PC-3 (cell line): ENCODE data around the gene KLF8. TPM values are rescaled to one million over a fixed set of nuclear protein-coding genes. Genes with fewer than 3 reads are reported as not detected.

ENCODE experiments used
- ATAC-seq: fragments of 200-7000 bp; cut with Tn5 transposase; 2 replicates; pipeline ENCODE4 v1.9.1; 2020; ENCODE audit warnings: mild to moderate bottlenecking, moderate library complexity
- BruUV-seq: library from RNA; stranded (reverse); fragments of 400-500 nt; replicated peaks from 2 replicates; lab custom pipeline; 2021; lab: Mats Ljungman, UMichigan
- CTCF ChIA-PET: fragments of 300-600 bp; sonication (Branson Sonifier 250); formaldehyde crosslinking; loops from one replicate; lab custom pipeline; 2022; ENCODE audit warnings: antibody characterized with exemption; lab: Charles Lee
- POLR2A ChIA-PET: fragments of 300-600 bp; sonication (Branson Sonifier 250); formaldehyde crosslinking; loops from one replicate; lab custom pipeline; 2022; ENCODE audit warnings: antibody characterized with exemption; ENCODE audit not compliant: unreplicated experiment; lab: Charles Lee
- DNase-seq: peaks from one replicate; pipeline ENCODE4 v3.0.0-alpha.2; 2015
- H2AFZ ChIP-seq: fragments of 300-600 bp; sonication (generic); 2 replicates; pipeline ENCODE4 v1.6.0; 2016; ENCODE audit warnings: antibody characterized with exemption, low read length
- H3F3A ChIP-seq: fragments of 300-600 bp; sonication (generic); one replicate; pipeline ENCODE4 v1.6.0; 2017; ENCODE audit warnings: antibody characterized with exemption, low read length, control low read depth, mild to moderate bottlenecking; ENCODE audit not compliant: unreplicated experiment
- H3K27ac ChIP-seq: fragments of 300-600 bp; sonication (generic); 2 replicates; pipeline ENCODE4 v1.5.1; 2016; ENCODE audit warnings: mild to moderate bottlenecking, low read length
- H3K27me3 ChIP-seq: fragments of 300-600 bp; sonication (generic); 2 replicates; pipeline ENCODE4 v1.6.1; 2016; ENCODE audit warnings: low read length, mixed read lengths
- H3K36me3 ChIP-seq: fragments of 300-600 bp; sonication (generic); 2 replicates; pipeline ENCODE4 v1.6.1; 2016; ENCODE audit warnings: low read depth, mixed run types, low read length, mixed read lengths
- H3K4me1 ChIP-seq: fragments of 300-600 bp; sonication (generic); 2 replicates; pipeline ENCODE4 v1.5.1; 2016; ENCODE audit warnings: low read length; ENCODE audit not compliant: insufficient read depth
- H3K4me2 ChIP-seq: fragments of 300-600 bp; sonication (generic); 2 replicates; pipeline ENCODE4 v1.6.0; 2016; ENCODE audit warnings: low read length
- H3K4me3 ChIP-seq: fragments of 300-600 bp; sonication (generic); 2 replicates; pipeline ENCODE4 v1.5.1; 2016; ENCODE audit warnings: mild to moderate bottlenecking, low read length, mixed read lengths
- H3K79me2 ChIP-seq: fragments of 300-600 bp; sonication (generic); 2 replicates; pipeline ENCODE4 v1.6.1; 2017; ENCODE audit warnings: low read length, mixed read lengths
- H3K9ac ChIP-seq: fragments of 300-600 bp; sonication (generic); 2 replicates; pipeline ENCODE4 v1.6.0; 2016; ENCODE audit warnings: mild to moderate bottlenecking, low read length
- H3K9me2 ChIP-seq: fragments of 300-600 bp; sonication (generic); replicated peaks from 2 replicates; pipeline ENCODE4 v1.6.1; 2016; ENCODE audit warnings: mixed run types, low read length, mixed read lengths
- H3K9me3 ChIP-seq: fragments of 300-600 bp; sonication (generic); 2 replicates; pipeline ENCODE4 v1.6.1; 2016; ENCODE audit warnings: low read length, mixed read lengths
- H4K20me1 ChIP-seq: fragments of 300-600 bp; sonication (generic); 2 replicates; pipeline ENCODE4 v1.6.1; 2016; ENCODE audit warnings: low read length, mixed read lengths
- EZH2 ChIP-seq: fragments of 300-600 bp; sonication (generic); IDR thresholded peaks from one replicate; pipeline ENCODE4 v1.6.1; 2017; ENCODE audit warnings: antibody characterized with exemption, mild to moderate bottlenecking, low read length; ENCODE audit not compliant: unreplicated experiment
- EZH2phosphoT487 ChIP-seq: fragments of 300-600 bp; sonication (generic); IDR thresholded peaks from 2 replicates; pipeline ENCODE4 v1.6.1; 2018; ENCODE audit warnings: mild to moderate bottlenecking, antibody characterized with exemption, low read length, borderline replicate concordance
- intact Hi-C: fragments of 100-400 bp; cut with micrococcal nuclease; formaldehyde crosslinking; loops from 2 replicates; pipeline ENCODE4 v1.9.0; 2023
- total RNA-seq: library from RNA; depleted of rRNA; stranded (reverse); fragments of >200 nt; gene quantifications from 2 replicates; pipeline ENCODE4 v1.2.3, GENCODE V29; 2014
- TF ChIP-seq, protein P1 (sequence below): fragments of 300-600 bp; sonication (generic); conservative IDR thresholded peaks from 2 replicates; pipeline ENCODE4 v1.5.1; 2017; ENCODE audit warnings: antibody characterized with exemption, low read depth, mild to moderate bottlenecking, low read length

Gene KLF8
- total RNA-seq, 1 experiment from 2014 or later: 0.04 TPM

DNA sequence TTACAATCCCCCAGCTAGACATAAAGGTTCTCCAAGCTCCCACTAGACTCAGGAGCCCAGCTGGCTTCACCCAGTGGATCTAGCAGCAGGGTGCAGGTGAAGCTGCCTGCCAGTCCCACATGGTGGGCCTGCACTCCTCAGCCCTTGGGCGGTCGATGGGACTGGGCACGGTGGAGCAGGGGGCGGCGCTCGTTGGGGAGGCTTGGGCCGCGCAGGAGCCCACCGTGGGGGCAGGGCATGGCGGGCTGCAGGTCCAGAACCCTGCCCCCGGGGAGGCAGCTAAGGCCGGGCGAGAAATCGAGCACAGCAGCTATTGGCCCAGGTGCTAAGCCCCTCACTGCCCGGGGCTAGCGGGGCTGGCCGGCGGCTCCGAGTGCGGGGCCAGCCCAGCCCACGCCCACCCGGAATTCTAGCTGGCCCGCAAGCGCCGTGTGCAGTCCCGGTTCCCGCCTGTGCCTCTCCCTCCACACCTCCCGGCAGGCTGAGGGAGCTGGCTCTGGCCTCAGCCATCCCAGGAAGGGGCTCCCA is 9.6 kb upstream of the KLF8 start:
- H3K9me3 ChIP-seq: no peaks in the 10 kb centered on the region
- no peak overlapping the region for H3K4me3 ChIP-seq
- TF ChIP-seq, protein P1, sequence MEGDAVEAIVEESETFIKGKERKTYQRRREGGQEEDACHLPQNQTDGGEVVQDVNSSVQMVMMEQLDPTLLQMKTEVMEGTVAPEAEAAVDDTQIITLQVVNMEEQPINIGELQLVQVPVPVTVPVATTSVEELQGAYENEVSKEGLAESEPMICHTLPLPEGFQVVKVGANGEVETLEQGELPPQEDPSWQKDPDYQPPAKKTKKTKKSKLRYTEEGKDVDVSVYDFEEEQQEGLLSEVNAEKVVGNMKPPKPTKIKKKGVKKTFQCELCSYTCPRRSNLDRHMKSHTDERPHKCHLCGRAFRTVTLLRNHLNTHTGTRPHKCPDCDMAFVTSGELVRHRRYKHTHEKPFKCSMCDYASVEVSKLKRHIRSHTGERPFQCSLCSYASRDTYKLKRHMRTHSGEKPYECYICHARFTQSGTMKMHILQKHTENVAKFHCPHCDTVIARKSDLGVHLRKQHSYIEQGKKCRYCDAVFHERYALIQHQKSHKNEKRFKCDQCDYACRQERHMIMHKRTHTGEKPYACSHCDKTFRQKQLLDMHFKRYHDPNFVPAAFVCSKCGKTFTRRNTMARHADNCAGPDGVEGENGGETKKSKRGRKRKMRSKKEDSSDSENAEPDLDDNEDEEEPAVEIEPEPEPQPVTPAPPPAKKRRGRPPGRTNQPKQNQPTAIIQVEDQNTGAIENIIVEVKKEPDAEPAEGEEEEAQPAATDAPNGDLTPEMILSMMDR: no peak
- TF ChIP-seq EZH2: no peak
- TF ChIP-seq EZH2phosphoT487: no peak
- H2AFZ ChIP-seq: no peak overlapping the region
- no peaks in the 10 kb centered on the region for H3K4me1 ChIP-seq
- no peaks in the 10 kb centered on the region for H3K27me3 ChIP-seq
- POLR2A ChIA-PET: no interaction called here
- DNase-seq (no peak), ATAC-seq (no peak)
- H3K27ac ChIP-seq: no peak overlapping the region
- H3K4me2 ChIP-seq: no peak overlapping the region
- CTCF ChIA-PET: no interaction called here
- intact Hi-C loops: no loop called here
- no peaks in the 10 kb centered on the region for H3K36me3 ChIP-seq
- H3K79me2 ChIP-seq: no peaks in the 10 kb centered on the region
- H3K9me2 ChIP-seq: no peaks in the 10 kb centered on the region
- H4K20me1 ChIP-seq: no peaks in the 10 kb centered on the region
- BruUV-seq: no TSS peak
- H3F3A ChIP-seq: no peaks in the 10 kb centered on the region
- no peak overlapping the region for H3K9ac ChIP-seq

DNA sequence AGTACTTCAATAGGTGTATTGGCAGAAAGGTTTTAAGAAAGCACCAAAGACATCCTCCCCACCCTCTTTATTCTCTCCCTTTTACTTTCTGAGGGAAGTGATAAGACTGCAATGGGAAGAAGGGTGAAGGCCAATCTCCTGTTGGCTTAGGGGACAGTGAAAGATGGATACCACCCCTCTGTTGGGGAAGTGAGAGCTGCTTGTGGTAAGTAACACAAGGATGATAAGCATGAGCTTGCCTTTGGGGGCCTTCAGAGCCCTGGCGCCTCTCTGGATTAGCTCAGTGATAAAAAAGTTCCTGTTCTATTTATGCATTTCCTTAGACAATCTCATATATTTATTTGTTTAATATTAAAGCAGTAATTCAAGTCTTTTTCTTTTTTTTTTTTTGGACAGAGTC is 5.2 kb upstream of the KLF8 start:
- Histone ChIP-seq H3K9me2 (no peaks in the 10 kb centered on the region), H3K27ac (no peak overlapping the region), H3K4me2 (no peak overlapping the region), H3K27me3 (no peaks in the 10 kb centered on the region), H3K4me3 (no peak overlapping the region), H3K79me2 (no peaks in the 10 kb centered on the region), H3F3A (no peaks in the 10 kb centered on the region), H3K4me1 (no peaks in the 10 kb centered on the region), H4K20me1 (no peaks in the 10 kb centered on the region), H3K9me3 (no peaks in the 10 kb centered on the region), H3K9ac (no peak overlapping the region), H2AFZ (no peak overlapping the region), H3K36me3 (no peaks in the 10 kb centered on the region)
- TF ChIP-seq EZH2phosphoT487 (no peak), EZH2 (no peak)
- TF ChIP-seq, protein P1: no peak
- ChIA-PET POLR2A (no interaction called here), CTCF (no interaction called here)
- intact Hi-C loops: no loop called here
- DNase-seq: no peak
- BruUV-seq: no TSS peak
- ATAC-seq: no peak

DNA sequence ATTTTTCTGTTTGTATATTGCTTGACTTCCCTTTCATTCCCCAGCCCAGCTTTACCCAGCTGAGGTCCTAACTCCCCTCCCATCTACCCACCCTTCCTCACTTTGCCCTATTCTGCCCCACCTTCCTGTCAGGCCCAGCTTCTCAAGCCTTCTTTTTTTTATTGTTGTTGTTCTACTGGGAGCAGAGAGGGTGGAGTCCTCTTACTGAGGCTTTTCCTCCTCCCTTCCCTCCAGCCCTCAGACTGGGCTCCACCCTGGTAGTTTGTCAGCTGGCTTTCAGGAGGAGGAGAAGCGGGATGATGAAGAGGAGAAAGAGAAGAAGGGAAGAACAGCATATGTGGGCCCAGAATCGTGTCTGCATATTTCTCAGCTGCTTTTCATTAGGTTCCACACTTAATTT is 3.2 kb upstream of the KLF8 start:
- Histone ChIP-seq H4K20me1 (no peaks in the 10 kb centered on the region), H3K4me1 (no peaks in the 10 kb centered on the region), H3K9ac (no peak overlapping the region), H3K79me2 (no peaks in the 10 kb centered on the region), H3K27me3 (no peaks in the 10 kb centered on the region), H3K4me3 (no peak overlapping the region), H3K27ac (no peak overlapping the region), H3K36me3 (no peaks in the 10 kb centered on the region), H3K4me2 (no peak overlapping the region), H3K9me2 (no peaks in the 10 kb centered on the region), H3K9me3 (no peaks in the 10 kb centered on the region), H3F3A (no peaks in the 10 kb centered on the region), H2AFZ (no peak overlapping the region)
- no peak for TF ChIP-seq EZH2phosphoT487
- no TSS peak for BruUV-seq
- CTCF ChIA-PET: no interaction called here
- DNase-seq (no peak), ATAC-seq (no peak)
- POLR2A ChIA-PET: no interaction called here
- intact Hi-C loops: no loop called here
